KMS-11 (cell line): ENCODE results near the gene ARHGAP25.

Experiments
- H2AFZ ChIP-seq: fragments of 200-600 bp; sonication (generic); 2 replicates; pipeline ENCODE4 v1.6.1; 2016; ENCODE audit warnings: antibody characterized with exemption, mixed run types, low read depth
- H3K27ac ChIP-seq: fragments of 200-600 bp; sonication (generic); 2 replicates; pipeline ENCODE4 v1.6.1; 2016; ENCODE audit warnings: mild to moderate bottlenecking, mixed run types
- H3K27me3 ChIP-seq: fragments of 200-600 bp; sonication (generic); 2 replicates; pipeline ENCODE4 v1.6.1; 2017; ENCODE audit warnings: mild to moderate bottlenecking, low read depth, mixed run types, moderate library complexity; ENCODE audit not compliant: insufficient read depth
- H3K36me3 ChIP-seq: fragments of 200-600 bp; sonication (generic); 2 replicates; pipeline ENCODE4 v1.6.1; 2017; ENCODE audit warnings: mild to moderate bottlenecking, mixed run types; ENCODE audit not compliant: insufficient read depth
- H3K4me1 ChIP-seq: fragments of 200-600 bp; sonication (generic); 2 replicates; pipeline ENCODE4 v1.6.1; 2016; ENCODE audit warnings: mild to moderate bottlenecking, low read depth, mixed run types; ENCODE audit not compliant: poor library complexity, severe bottlenecking
- H3K4me2 ChIP-seq: fragments of 200-600 bp; sonication (generic); 2 replicates; pipeline ENCODE4 v1.7.0; 2016; ENCODE audit warnings: mild to moderate bottlenecking, mixed run types
- H3K4me3 ChIP-seq: fragments of 200-600 bp; sonication (generic); IDR thresholded peaks from 2 replicates; pipeline ENCODE4 v1.6.1; 2017; ENCODE audit warnings: low read depth, low read length, mixed read lengths; ENCODE audit not compliant: insufficient read depth
- H3K79me2 ChIP-seq: fragments of 200-600 bp; sonication (generic); 2 replicates; pipeline ENCODE4 v1.6.1; 2016; ENCODE audit warnings: low read depth, mixed run types; ENCODE audit not compliant: insufficient read depth
- H3K9ac ChIP-seq: fragments of 200-600 bp; sonication (generic); 2 replicates; pipeline ENCODE4 v1.6.1; 2016; ENCODE audit warnings: mild to moderate bottlenecking, mixed run types
- H4K20me1 ChIP-seq: fragments of 200-600 bp; sonication (generic); 2 replicates; pipeline ENCODE4 v1.6.1; 2016; ENCODE audit warnings: mild to moderate bottlenecking, mixed run types; ENCODE audit not compliant: insufficient read depth
- TF ChIP-seq, protein P1 (sequence below): fragments of 200-600 bp; sonication (generic); conservative IDR thresholded peaks from 2 replicates; pipeline ENCODE4 v1.6.1; 2017; ENCODE audit warnings: low read depth, mild to moderate bottlenecking, antibody characterized with exemption, low read length, moderate library complexity, mixed read lengths

The ARHGAP25 gene

DNA sequence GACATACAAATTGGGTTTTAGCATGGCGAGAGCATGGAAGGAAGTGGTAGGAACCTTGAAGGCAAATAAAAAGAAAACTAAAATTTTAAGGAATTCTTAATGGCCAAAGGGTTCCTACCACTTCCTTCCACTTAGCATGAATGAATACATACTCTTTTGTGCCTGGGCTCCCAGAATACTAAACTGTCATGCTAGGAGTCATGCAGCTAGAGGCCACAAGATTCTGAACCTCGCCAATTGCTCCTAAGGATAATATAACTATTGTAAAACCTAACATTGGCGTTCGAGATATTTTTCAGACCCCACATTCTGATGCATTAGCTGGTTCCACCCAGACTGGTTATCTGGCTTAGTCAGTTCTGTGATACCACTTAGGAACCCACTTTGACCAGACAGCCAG, 38.6 kb upstream of the ARHGAP25 start:
- H3K79me2 ChIP-seq, result no peaks in the 10 kb centered on the region
- H3K27me3 ChIP-seq, result no peaks in the 10 kb centered on the region
- H2AFZ ChIP-seq, result no peak overlapping the region
- no peaks in the 10 kb centered on the region for H3K36me3 ChIP-seq
- no peak overlapping the region for H3K4me2 ChIP-seq
- no peaks in the 10 kb centered on the region for H3K4me1 ChIP-seq
- no peaks in the 10 kb centered on the region for H4K20me1 ChIP-seq
- TF ChIP-seq, protein P1, sequence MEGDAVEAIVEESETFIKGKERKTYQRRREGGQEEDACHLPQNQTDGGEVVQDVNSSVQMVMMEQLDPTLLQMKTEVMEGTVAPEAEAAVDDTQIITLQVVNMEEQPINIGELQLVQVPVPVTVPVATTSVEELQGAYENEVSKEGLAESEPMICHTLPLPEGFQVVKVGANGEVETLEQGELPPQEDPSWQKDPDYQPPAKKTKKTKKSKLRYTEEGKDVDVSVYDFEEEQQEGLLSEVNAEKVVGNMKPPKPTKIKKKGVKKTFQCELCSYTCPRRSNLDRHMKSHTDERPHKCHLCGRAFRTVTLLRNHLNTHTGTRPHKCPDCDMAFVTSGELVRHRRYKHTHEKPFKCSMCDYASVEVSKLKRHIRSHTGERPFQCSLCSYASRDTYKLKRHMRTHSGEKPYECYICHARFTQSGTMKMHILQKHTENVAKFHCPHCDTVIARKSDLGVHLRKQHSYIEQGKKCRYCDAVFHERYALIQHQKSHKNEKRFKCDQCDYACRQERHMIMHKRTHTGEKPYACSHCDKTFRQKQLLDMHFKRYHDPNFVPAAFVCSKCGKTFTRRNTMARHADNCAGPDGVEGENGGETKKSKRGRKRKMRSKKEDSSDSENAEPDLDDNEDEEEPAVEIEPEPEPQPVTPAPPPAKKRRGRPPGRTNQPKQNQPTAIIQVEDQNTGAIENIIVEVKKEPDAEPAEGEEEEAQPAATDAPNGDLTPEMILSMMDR, result no peak
- no peak overlapping the region for H3K27ac ChIP-seq
- H3K9ac ChIP-seq, result no peak overlapping the region
- no peak overlapping the region for H3K4me3 ChIP-seq

DNA sequence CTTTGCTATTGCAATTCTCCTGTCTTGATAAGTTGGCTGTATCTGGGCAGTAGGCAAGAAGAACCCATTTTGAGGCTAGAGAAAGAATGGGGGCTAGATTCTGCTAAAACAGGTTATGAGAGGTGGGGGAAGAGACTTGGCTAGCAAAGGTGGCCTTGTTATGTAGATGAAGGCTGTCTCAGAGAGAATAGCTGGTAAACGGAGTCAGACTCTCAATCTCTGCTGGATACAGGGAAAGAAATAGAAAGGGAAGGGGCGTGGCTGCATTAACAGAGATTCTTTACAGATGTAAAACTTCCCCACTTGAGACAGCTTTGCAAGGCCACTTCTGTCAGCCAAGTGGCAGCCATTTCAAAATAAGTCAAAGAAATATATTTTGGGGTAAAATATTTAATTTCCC, 38.1 kb upstream of the ARHGAP25 start:
- no peak overlapping the region for H3K27ac ChIP-seq
- H3K4me2 ChIP-seq, result no peak overlapping the region
- no peak overlapping the region for H2AFZ ChIP-seq
- no peaks in the 10 kb centered on the region for H3K4me1 ChIP-seq
- no peaks in the 10 kb centered on the region for H3K27me3 ChIP-seq
- H3K4me3 ChIP-seq, result no peak overlapping the region
- no peak overlapping the region for H3K9ac ChIP-seq
- no peaks in the 10 kb centered on the region for H4K20me1 ChIP-seq
- TF ChIP-seq, protein P1, result no peak
- no peaks in the 10 kb centered on the region for H3K79me2 ChIP-seq
- no peaks in the 10 kb centered on the region for H3K36me3 ChIP-seq

DNA sequence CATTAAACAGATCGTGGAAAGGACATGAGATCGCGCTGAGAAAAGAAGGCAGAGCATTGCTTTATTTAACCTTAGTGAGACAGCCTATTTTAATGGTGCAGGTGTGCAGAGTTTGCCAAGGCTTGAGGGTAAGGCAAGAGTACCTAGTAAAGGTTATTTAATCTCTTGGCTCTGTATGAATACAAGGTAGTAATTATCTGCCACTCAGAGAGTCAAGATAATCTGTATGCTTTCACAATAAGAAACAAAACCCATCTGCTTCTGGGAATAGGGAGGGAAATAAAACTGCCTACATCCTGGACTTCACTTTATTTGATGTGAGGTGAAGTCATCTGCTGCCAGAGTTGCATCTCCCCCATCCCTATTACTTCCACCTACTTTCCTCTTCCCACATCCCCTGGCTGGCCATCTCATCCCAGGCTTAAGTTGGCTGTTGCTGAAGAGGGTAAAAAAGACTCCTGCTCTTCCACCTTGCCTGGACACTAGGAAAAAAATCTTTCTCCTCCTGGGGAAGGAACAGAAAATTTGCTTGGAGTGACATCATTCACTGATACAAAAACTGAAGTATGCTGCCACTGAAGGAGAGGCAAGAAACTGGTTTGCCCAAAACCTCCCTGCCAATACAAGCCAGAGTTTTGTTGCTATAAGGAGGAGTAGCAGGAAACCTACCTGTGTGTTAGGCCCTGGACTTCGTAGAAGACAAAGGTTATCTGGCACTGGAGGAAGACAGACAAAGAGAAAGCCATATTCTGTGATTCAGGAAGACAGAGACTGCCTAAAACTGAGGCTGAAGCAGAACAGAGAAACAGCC, 35.8 kb upstream of the ARHGAP25 start:
- Histone ChIP-seq H3K4me1 (no peaks in the 10 kb centered on the region), H3K4me2 (no peak overlapping the region), H3K4me3 (no peak overlapping the region), H3K9ac (no peak overlapping the region), H3K27ac (no peak overlapping the region), H3K27me3 (no peaks in the 10 kb centered on the region), H2AFZ (no peak overlapping the region), H3K36me3 (no peaks in the 10 kb centered on the region), H3K79me2 (no peaks in the 10 kb centered on the region), H4K20me1 (no peaks in the 10 kb centered on the region)
- TF ChIP-seq, protein P1, result no peak

DNA sequence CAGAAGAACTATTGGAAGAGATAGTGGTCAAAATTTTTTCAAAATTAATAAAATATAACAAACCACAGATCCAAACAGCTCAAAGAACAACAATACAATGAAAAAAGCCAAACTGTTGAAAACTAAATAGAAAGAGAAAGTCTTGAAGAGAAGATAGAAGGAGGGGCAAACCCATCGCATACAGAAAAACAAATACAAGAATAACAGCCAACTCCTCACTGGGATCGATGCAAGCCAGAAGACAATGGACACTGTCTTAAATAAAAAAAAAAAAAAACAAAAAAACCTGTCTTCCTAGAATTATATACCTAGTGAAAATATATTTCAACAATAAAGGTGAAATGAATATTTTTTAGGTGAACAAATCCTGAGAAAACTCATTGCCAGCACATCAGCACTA, 34.1 kb upstream of the ARHGAP25 start:
- Histone ChIP-seq H3K4me1 (no peaks in the 10 kb centered on the region), H3K79me2 (no peaks in the 10 kb centered on the region), H3K36me3 (no peaks in the 10 kb centered on the region), H3K4me3 (no peak overlapping the region), H3K4me2 (no peak overlapping the region), H3K9ac (no peak overlapping the region), H4K20me1 (no peaks in the 10 kb centered on the region), H3K27me3 (no peaks in the 10 kb centered on the region), H2AFZ (no peak overlapping the region), H3K27ac (no peak overlapping the region)
- TF ChIP-seq, protein P1, result no peak
